ENCODE results near the gene CNST.
"Not testable (repeated sequence)": the region's sequence is repeated elsewhere in the genome, so short reads cannot be mapped to it uniquely, and the experiment has no call there.

CNST gene

DNA sequence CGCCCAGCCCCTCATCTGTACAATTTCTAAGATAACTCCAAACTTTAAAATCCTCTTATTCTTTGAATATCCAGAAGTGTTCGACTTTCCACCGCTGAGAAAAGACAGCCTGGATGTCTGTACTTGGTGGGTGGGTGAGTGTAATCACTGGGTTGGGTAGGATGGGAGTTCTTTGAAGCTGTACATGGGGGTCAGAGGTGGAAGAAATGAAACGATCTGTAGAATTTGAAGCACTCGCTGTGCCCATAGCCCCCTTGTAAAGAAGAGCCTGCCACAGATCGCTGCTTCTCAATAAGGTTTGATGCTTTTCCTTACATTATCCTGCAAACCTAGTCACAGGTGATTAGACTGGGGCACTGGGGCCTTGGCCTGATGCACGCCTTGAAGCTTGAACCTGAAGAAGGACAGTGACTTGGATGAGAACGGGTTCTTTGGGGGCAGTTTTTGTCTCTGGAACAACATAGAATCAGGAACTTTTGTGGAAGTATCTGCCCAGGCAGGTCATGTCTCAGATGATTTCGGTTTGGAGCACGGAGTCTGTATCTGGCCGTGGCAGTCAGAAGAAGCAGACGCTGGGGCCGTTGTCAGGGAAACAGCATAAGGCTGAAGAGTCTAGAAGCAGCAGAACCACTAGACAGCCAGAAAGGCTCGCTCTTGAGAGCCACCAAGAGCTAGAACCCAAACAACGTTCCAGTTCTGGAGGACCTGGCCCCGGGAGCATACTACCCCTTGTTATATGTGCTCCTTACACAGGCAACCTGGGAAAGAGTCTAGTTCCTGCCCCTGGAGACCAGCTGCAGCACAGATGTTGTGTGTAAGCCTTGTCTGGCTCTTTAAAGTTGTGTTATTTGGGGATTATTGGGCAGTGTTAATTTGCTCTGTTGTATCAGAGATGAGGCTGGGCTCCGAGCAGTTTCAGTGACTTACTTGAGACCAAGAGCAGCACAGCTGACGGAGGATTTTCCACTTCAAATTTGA is 112.8 kb downstream of the CNST start:
- DNase-seq, result no peak

DNA sequence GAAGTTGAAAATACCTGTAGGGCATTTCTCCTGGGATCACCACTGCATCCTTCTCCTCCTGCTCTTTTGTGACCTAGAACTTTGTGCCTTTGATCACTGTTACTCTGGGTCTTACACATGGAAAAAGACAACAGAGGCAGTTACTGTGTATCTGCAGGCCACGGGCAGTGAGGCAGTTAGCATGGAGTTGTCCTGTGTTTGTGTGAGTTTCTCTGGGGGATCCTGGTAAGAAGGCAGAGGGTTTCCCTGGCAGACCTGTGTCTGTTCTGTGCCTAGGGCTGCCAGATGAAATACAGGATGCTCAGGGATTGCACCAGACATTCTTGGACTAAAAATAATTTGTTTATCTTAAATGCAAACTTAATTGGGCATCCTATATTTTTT is 113.5 kb downstream of the CNST start:
- no peak for DNase-seq

DNA sequence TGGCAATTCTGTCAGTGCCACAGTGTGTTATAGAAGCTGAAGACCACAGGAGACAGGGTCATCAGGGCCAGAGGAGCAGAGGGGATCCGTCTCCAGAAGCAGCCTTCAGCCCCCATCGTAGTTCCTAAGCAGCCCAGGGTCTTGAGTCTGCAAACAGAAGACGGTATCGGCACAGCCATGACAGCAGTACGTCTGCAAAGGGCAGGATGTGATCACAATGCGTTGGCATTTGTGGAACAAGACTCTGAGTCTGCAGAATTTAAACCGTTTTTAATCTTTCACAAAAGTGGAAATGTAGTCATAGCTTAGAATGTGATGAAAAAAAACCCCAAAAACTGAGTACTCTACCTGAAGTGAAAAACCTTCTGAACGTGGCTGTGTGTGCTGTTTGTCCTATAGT is 113.9 kb downstream of the CNST start:
- DNase-seq, result no peak

DNA sequence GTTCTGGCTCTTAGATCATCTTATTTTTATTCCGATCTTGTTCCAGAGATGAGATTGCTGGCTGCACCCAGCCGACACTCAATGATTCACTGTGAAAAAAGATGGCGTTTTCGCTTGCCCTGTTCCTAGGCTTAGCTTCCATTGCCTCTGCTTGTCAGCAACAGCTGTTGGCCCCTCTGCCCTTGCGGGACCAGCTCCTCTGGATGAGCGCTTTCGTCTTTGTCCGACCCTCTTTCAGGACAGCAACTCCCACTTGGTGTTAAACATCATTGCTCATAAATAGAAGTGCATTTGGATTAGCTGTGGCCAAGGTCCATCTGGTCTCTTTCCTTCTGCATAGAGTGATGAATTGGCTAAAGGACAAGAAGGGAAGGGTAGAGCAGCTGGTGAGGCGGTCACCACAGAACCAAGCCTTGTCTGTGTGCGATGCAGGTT is 114.5 kb downstream of the CNST start:
- no peak for DNase-seq

DNA sequence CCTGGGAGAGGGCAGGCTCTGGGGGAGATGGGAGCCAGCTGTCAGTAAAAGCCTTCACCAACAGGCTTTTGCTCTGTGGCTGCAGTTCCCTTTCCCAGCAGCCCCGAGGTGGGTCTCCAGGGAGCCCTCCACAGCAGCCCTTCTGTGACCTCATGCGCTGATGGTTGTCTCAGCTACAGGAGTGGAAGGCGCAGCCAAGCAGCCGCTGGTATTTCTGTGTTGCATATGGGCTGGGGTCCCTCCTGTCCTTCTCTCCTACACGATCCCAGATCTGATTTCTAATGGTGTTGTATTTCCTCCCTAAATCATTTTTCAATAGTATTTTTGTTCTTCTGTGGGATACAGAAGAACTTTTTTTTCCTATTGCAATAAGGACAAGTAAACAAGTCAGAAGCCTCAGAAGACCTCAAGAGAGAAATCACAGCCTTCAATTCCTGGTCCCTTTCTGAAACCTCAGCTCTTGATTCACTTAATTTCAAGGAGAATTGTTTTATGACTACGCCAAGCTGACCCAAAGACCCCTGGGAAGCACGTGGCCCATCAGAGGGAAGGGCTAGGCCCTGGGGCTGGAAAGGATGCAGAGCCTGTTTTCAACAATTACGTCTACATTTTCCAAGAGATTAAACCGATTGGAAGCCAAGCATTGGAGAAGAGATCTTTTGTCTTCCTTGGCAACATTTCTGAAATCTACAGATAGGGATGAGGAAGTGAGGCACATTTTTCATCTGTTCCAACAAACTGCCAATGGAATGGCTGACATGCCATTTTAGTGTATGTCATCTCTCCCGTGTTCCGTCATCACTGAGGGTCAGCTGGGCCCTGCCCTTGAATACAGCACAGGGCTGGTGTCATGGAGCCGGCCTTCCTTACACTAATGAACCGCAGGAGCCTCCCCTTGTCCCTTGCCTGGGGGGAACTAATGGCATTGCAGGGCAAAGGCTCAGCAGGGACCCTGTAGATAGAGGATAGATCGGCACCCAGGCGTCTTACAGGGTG is 115.9 kb downstream of the CNST start:
- DNase-seq, result no peak

DNA sequence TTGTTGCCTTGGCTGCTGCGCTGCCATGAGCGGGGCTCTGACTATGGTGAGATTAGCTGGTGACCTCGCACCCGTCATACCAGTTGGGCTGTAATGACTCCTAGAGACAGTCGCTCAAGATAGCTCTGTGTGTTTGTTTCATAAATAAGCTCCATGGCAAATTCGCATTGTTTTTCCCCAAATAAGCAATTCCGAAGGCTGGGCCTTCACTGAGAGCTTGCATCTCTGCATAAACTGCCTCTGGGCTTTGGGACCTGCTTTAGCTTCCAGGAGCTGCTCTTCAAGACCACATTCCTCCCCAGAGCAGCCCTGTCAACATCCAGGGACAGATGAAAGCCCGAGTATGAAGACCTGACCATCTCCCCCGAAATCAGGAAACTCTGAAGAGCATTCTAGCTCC is 117.3 kb downstream of the CNST start:
- no peak for DNase-seq

DNA sequence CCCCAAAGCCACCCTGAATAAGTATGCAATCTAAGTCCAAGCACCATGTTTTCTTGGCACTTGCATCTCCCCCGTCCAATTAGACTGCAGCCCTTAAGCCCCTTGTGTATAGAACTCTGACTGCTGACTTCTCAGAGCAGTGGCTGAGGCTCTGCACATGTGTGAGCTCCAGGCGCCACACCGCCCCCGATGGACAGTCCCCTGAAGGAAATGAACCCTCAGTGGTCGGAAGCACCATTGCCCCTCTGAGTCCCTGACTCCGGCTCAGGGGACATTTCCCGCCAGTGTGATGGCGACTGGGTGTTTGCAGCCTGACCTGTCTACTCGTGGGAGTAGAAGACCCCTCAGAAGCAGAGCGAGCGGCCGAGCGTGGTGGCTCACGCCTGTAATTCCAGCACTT is 120.7 kb downstream of the CNST start:
- DNase-seq, result no peak

DNA sequence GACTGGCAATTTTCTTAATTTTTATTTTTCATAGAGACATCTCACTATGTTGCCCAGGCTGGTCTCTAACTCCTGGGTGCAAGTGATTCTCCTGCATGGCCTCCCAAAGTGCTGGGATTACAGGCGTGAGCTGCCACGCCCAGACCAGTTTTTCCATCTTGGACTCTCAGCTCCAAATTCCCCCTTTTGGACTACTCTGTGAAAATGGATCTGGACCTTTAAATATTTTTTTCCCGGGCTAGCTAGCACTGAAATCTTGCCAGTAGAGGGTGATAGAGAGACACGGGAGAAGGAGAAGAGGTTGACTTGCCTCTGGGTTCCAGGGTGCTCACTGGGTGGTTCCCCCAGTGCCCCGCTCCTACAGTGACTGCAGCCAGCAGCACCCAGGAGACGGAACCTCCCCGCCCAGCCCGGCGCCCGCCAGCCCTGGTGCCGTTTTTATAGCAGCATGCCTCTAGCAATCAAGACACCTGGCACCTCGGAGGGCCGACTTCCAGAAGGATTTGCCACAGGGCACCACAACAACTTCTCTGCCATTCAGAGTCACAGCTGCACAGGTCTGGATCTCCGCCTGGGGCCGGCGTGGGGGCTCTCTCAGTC is 123.3 kb downstream of the CNST start:
- DNase-seq, result peak; percentile 83

DNA sequence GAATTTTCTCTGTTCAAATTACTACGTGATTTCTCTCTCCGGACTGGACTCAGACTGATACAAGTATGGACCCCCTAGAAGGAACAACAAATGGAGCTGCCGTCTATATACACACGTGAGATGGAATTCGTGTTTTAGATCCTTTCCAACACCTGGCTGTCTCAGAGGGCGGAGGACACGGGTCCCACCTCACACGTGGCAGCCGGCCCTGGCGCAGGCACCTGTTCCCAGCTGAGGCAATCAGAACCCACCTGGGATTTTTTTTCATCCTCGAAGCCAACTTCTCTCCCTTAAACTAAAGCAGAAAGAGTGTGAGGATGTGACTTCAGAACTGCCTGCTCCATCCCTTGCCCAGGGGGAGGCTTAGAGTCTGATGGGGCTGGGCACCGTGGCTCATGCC is 123.8 kb downstream of the CNST start:
- no peak for DNase-seq

DNA sequence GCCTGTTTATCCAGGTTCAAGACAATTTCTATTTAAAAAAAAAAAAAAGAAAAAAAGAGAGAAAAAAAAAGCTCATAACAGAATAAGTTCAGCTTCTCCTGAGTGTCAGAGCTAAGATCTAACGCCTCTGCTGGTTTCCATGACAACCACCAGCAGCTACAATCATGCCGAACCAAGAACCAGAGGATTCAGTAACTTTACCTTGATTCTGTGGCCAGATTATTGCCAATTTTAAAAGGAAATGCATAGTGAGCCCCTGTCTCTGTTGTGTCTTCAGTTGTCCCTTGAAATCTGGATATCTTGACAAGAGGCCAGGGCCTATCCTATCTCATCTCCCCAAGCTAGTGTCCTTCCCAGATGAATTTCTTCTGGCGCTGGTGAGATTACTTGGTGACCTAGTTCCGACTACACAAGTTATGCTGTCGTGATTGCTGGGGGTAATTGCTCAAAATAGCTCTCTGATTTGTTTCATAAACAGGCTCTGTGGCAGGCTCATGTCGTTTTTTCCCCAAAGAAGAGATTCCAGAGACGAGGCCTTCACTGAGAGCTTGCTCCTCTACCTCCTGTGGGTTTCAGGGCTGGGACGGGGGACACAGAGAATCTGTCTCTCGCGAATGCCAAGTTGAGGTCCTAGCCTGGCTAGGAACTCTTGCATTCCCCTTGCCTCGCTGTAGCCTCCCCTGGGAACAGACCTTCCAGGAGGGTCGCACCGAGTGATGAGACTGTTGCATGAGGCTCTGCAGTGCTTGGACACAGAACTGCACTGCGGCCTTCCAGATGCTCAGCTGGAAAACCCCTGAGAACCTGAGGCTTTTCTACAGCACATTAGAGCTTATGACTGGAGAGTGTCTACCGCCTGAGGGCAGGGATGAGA is 125.6 kb downstream of the CNST start:
- DNase-seq, result no peak

DNA sequence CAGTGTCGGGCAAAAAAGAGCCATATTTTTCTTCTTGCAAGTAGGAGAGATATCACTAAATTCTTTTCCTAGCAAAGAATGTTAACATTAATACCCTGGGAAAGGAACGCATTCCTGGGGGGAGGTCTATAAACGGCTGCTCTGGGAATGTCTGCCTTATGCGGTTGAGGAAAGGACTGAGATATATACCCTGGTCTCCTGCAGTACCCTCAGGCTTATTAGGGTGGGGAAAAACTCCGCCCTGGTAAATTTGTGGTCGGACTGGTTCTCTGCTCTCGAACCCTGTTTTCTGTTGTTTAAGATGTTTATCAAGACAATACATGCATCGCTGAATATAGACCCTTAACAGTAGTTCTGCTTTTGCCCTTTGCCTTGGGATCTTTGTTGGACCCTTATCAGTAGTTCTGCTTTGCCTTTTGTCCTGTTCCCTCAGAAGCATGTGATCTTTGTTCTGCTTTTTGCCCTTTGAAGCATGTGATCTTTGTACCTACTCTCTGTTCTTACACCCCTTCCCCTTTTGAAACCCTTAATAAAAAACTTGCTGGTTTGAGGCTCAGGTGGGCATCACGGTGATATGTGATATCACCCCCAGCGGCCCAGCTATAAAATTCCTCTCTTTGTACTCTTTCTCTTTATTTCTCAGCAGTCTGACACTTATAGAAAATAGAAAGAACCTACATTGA is 128.1 kb downstream of the CNST start:
- not testable (repeated sequence) for DNase-seq

DNA sequence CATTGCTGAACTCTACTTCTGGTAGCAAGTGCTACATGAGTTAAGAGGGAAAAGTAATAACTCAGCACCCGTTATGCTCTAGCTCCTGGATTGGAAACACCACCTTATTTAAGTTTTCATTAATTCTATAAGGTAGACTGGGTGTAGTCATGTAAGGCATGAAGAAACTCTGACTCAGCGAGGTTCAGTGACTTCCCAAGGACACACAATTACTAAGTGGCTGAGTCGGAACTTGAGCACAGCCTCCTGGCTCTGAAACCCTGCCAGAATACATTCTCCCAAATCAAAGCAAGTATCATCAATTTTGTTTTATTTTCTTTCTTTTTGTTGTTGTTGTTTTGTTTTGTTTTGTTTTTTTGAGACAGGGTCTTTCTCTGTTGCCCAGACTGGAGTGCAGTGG is 128.9 kb downstream of the CNST start:
- peak; percentile 16 for DNase-seq

DNA sequence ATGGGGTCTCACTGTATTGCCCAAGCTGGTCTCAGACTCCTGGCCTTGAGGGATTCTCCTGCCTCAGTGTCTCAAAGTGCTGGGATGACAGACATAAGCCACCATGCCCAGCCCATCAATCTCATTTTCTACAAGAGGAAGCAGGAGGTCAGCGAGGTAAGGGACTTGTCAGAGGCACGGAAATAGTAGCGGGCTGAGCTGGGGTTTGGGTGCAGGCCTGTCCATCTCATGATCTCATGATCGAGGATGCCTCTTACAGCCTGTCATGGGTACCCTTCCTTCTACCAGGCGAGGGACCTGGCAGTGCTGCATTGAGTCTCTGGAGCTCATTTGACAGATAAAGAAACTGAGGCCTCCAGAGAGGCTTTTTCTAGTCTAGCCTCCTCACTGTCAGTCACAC is 129.4 kb downstream of the CNST start:
- no peak for DNase-seq

DNA sequence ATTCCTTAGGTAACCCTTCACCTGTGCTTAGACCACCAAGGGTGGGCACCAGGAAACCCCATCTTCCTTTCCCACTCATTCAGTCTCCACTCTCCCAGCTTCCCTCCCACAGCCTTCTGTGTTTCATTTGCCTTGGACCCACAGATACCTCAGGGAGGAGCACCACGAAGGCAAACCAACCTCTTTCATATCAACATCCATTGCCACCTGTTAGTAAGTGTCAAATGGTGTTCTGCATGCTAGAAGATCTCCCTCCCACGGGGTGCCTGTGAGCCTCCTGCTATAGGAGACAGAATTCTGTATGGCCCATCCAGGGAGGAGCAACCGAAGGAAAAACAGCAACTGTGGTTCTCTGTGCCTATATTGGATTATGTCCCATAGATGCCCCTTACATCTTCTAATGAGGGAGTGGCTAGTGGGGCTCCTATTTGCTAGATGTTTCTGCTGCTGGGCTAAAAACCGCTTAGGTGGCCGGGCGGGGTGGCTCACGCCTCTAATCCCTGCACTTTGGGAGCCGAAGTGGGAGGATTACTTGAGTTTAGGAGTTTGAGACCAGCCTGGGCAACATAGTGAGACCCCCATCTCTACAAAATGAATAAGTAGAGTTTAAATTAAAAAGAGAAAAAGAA is 132.3 kb downstream of the CNST start:
- no peak for DNase-seq

DNA sequence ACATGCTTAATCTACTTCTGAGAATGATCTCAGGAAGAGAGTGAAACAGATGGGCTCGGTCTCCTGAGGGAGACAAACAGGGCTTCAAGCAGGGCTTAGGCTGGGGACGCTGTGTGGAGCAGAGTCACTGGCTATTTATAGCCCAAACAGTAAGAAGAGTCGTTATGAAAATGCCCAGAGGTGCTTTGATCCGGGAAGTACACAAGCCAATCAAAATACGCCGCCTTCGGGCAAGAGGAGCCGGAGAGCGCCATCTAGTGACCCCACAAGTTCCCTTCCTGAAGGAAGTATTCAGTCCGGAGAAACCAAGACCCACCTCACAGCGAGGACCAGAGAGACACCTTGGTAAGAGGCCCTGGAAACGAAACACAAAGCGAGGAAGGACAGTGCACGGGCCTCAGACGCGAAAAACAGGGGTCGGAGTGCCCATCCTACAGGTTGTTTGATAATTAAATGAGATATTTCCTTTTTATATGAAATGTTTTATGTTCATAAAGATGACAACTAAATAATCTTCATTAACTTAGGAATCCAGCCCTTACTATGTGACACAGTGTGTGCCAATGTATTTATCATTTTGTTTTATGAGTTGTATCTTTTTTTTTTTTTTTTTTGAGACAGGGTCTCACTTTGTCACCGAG is 133.0 kb downstream of the CNST start:
- peak; percentile 94 for DNase-seq

DNA sequence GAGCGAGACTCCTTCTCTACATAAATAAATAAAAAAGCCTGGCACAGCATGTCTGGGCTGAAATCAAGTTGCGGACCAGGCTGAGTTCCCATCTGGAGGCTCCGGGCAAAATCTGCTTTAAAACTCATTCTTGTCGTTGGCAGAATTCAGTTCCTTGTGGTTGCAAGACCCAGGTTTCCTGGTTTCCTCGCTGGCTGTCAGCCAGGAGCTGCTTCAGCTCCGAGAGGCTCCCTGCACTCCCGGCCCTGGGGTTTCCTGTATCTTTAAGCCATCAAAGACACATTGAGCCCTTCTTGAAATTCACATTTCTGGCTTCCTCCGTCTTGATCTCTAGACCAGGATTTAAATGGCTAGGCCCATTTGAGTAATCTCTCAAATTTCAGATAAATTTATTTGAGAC is 137.3 kb downstream of the CNST start:
- DNase-seq, result peak; percentile 24

DNA sequence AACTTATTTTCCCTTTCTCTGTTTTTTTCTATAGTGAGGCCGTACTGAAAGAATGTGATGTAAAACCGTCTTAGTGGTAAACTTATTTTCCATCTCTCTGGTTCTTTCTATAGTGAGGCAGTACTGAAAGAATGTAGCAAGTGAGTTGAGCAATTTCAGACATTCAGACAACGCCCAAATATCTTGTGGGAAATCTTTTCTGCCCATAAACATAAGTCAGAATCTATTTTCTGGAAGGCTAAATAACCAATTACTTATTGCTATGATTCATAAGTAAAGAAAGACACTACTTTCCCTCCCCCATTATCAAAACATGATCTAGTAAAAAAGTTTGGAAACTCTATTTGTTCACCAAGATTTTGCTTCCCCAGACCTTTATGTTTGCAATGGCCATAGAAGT is 139.1 kb downstream of the CNST start:
- peak; percentile 93 for DNase-seq

DNA sequence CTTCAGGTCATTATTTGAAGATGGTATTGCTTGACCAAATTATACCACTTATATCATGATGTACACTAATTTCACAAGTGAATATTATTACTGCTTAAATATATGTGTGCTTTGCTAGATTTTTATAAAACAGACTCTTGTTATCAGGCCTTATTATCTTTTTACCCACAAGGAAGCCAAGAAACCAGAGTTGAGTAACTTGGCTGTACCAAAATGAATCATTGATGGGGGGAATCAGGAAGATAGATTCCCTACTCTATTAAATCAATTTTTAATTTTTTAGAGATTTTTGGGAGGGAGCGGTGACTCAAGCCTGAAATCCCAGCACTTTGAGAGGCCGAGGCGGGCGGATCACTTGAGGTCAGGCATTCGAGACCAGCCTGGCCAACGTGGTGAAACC is 141.9 kb downstream of the CNST start:
- DNase-seq, result no peak

DNA sequence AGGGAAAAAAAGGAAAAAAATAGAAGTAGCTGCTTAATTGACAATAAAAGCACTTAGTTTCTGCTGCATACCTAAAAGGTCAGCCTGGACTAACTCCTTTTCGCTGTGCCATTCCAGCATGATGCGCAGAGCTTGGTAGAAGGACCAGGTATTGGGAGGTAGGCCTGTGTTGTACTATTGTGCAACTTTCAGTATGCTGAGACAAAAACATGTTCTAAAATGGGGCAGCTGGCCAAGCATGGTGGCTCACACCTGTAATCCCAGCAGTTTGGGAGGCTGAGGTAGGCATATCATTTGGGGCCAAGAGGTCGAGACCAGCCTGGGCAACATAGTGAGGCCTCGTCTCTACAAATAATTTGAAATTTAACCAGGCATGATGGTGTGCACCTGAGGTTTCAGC is 142.9 kb downstream of the CNST start:
- no peak for DNase-seq

DNA sequence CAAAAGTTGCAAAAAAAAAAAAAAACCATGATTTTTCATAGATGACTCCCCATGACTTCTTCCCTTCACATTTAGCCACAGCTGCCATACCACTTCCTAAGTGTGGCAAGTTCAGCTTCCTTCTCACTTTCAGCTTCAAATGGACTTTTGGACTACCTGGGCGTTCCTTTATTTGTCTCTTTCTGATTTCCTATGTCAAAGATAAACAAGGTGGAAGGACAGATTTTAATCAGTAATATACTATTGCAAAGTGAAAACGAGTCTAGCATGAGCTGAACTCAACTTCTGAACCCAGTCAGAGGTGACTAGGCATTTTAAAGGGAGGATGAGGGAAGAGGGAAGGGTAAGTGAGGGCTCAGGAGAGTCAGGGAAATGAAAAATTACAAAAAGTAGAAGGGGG is 143.6 kb downstream of the CNST start:
- DNase-seq, result peak; percentile 37
